Erythroblast (primary cell): ENCODE data around the gene ZNF865.

Source experiments
- GATA1 ChIP-seq: IDR thresholded peaks from 2 replicates; pipeline ENCODE4 v1.6.1; 2011; ENCODE audit warnings: low read depth, mild to moderate bottlenecking, control low read depth, low read length, moderate library complexity
- POLR2A ChIP-seq: IDR thresholded peaks from 2 replicates; pipeline ENCODE4 v1.6.1; 2011; ENCODE audit warnings: mild to moderate bottlenecking, low read length

- TF ChIP-seq POLR2A (no peak), GATA1 (no peak)
Measured at GRCh38 chr19:55617426-55617825, 12.0 kb downstream of the ZNF865 start.
